ENCODE measurements around the gene SH3GL3. TPM values are rescaled to one million over a fixed set of nuclear protein-coding genes. Genes with fewer than 3 reads are reported as not detected.

SH3GL3 gene
- polyA plus RNA-seq, 1 of the 3 experiments (the other 2 are of a cell fraction) = not detected

- no peak for TF ChIP-seq CTCF (IDR thresholded peaks at IDR 0.05)
- TF ChIP-seq RFX5 (IDR thresholded peaks at IDR 0.05; ENCODE audit: low read length) = no peak
- TF ChIP-seq PBX3 (IDR thresholded peaks at IDR 0.05) = no peak
- no peak for TF ChIP-seq TEAD4 (IDR thresholded peaks at IDR 0.05; ENCODE audit: borderline replicate concordance, insufficient read depth)
- no peak for TF ChIP-seq FOXJ3 (CRISPR knock-in tag; IDR thresholded peaks at IDR 0.05)
- TF ChIP-seq MEF2A (IDR thresholded peaks at IDR 0.05; ENCODE audit: borderline replicate concordance, low read depth) = no peak
- TF ChIP-seq NFIC (IDR thresholded peaks at IDR 0.05; ENCODE audit: borderline replicate concordance) = no peak
- TF ChIP-seq FOXM1 (IDR thresholded peaks at IDR 0.05; ENCODE audit: low read depth) = no peak
- no peak for TF ChIP-seq NRF1 (IDR thresholded peaks at IDR 0.05; ENCODE audit: low read depth, low read length)
These were observed 14.9 kb downstream of the SH3GL3 start (continued) for GRCh38 chr15:83462026-83462425.

- H3K27ac ChIP-seq (ENCODE audit: low read depth in 2 of 2, low read length in 1 of 2) = no peak overlapping the region
- no peak overlapping the region for H3K4me2 ChIP-seq
- no peak for TF ChIP-seq PBX3 (IDR thresholded peaks at IDR 0.05)
- ChIA-PET POLR2A (no interaction called here), CTCF (interaction anchor here (1.0 kb wide), 1 partner anchor 26 kb away, joined by 3 read pairs; no protein-coding TSS in a partner anchor)
- no peak overlapping the region for H2AFZ ChIP-seq (ENCODE audit: low read depth)
- no peaks in the 10 kb centered on the region for H3K36me3 ChIP-seq (replicated peaks in 1 of 2; ENCODE audit: control insufficient read depth in 1 of 2, insufficient read depth in 2 of 2, low read length in 1 of 2)
- H4K20me1 ChIP-seq (ENCODE audit: insufficient read depth) = no peaks in the 10 kb centered on the region
- H3K9me3 ChIP-seq = no peaks in the 10 kb centered on the region
- no peak for DNase-seq
- no peaks in the 10 kb centered on the region; the same call in 1 of the 2 replicates for H3K27me3 ChIP-seq (ENCODE audit: insufficient read depth)
- 1% methylated on average over 4 of the region's 4 CpGs for WGBS (ENCODE audit: low lambda C conversion rate)
- no peaks in the 10 kb centered on the region for H3K9me2 ChIP-seq
- no peaks in the 10 kb centered on the region for H3F3A ChIP-seq (replicated peaks; ENCODE audit: insufficient read depth)
- H3K4me1 ChIP-seq (ENCODE audit: control insufficient read depth in 1 of 2, insufficient read depth in 2 of 2, low read depth in 1 of 2, low read length in 1 of 2) = no peaks in the 10 kb centered on the region
- no peak overlapping the region for H3K4me3 ChIP-seq (ENCODE audit: low read depth in 2 of 2, low read length in 1 of 2)
- no peak overlapping the region for H3K9ac ChIP-seq
- H3K79me2 ChIP-seq (ENCODE audit: insufficient read depth) = no peaks in the 10 kb centered on the region
These were observed 15.9 kb downstream of the SH3GL3 start for GRCh38 chr15:83462953-83463433.

GRCh38 chr15:83470887-83471286 lies 23.7 kb downstream of the SH3GL3 start:
- H3F3A ChIP-seq (replicated peaks; ENCODE audit: insufficient read depth) = no peaks in the 10 kb centered on the region
- no peaks in the 10 kb centered on the region for H3K27me3 ChIP-seq (ENCODE audit: insufficient read depth)
- no peak overlapping the region for H3K27ac ChIP-seq (ENCODE audit: low read depth in 2 of 2, low read length in 1 of 2)
- ChIA-PET CTCF (no interaction called here), POLR2A (no interaction called here)
- TF ChIP-seq RXRA (IDR thresholded peaks at IDR 0.05; ENCODE audit: borderline replicate concordance, low read depth) (no peak), POLR2AphosphoS5 (IDR thresholded peaks at IDR 0.05; ENCODE audit: low read depth, low read length) (no peak)
- no peak for DNase-seq
- H3K4me1 ChIP-seq (ENCODE audit: control insufficient read depth in 1 of 2, insufficient read depth in 2 of 2, low read depth in 1 of 2, low read length in 1 of 2) = no peaks in the 10 kb centered on the region
- no peaks in the 10 kb centered on the region for H4K20me1 ChIP-seq (ENCODE audit: insufficient read depth)
- H3K9me3 ChIP-seq = no peaks in the 10 kb centered on the region
- H3K36me3 ChIP-seq (replicated peaks in 1 of 2; ENCODE audit: control insufficient read depth in 1 of 2, insufficient read depth in 2 of 2, low read length in 1 of 2) = no peaks in the 10 kb centered on the region
- H3K79me2 ChIP-seq (ENCODE audit: insufficient read depth) = no peaks in the 10 kb centered on the region
- no peaks in the 10 kb centered on the region for H3K9me2 ChIP-seq
- H3K4me3 ChIP-seq (ENCODE audit: low read depth in 2 of 2, low read length in 1 of 2) = no peak overlapping the region
- no peak overlapping the region for H2AFZ ChIP-seq (ENCODE audit: low read depth)
- H3K4me2 ChIP-seq = no peak overlapping the region
- no peak overlapping the region for H3K9ac ChIP-seq

All from SK-N-SH (cell line).